DMS79 treated with DMSO at 0.1 percent for 48 hours (cell line): ENCODE data around the gene MAD2L2.
A peak's percentile ranks its signal among the peaks of the same experiment; 100 is the strongest.

Experiments
- DNase-seq: peaks from one replicate; lab custom pipeline; 2025; lab: John Stamatoyannopoulos, UW

Gene MAD2L2

DNA sequence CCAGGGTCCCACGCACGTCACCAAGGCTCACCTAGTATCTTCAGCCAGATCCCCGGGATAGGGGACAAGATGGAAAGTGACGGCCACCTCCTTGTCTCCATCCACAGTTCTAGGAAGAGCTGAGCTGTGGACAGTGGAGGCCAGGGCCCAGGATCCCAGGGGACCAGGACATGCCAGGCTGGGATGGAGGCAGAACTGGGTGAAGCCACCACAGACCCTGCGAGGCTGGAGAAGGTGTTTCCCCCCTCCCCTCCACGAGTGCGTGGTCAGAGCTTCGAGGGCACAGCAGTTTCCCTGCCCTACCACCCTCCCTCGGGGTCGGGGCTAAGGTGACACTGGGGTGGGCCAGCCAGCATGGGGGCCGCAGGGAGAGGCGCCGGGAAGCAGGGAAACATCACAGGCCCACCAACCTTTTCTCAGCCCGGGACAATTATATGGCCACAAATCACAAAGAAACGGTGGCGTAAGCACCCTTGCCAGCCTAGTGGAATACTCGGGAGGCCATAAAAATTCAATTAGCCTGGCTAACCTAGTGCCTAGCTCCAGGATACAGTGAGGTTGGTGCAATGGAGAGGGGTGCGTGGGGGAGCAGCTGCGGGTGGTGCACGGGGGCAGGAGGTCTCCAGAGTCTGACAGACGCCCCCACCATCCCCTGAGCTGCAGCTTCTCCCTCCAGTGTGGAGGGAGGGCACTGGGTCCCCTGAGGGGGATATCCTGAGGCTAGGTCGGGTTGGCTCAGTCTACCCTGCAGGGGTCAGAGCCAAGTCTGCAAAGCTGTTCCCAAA, 23.9 kb upstream of the MAD2L2 start:
- DNase-seq, result no peak

- no peak for DNase-seq
Measured at GRCh38 chr1:11704194-11704529, 23.2 kb upstream of the MAD2L2 start.

DNA sequence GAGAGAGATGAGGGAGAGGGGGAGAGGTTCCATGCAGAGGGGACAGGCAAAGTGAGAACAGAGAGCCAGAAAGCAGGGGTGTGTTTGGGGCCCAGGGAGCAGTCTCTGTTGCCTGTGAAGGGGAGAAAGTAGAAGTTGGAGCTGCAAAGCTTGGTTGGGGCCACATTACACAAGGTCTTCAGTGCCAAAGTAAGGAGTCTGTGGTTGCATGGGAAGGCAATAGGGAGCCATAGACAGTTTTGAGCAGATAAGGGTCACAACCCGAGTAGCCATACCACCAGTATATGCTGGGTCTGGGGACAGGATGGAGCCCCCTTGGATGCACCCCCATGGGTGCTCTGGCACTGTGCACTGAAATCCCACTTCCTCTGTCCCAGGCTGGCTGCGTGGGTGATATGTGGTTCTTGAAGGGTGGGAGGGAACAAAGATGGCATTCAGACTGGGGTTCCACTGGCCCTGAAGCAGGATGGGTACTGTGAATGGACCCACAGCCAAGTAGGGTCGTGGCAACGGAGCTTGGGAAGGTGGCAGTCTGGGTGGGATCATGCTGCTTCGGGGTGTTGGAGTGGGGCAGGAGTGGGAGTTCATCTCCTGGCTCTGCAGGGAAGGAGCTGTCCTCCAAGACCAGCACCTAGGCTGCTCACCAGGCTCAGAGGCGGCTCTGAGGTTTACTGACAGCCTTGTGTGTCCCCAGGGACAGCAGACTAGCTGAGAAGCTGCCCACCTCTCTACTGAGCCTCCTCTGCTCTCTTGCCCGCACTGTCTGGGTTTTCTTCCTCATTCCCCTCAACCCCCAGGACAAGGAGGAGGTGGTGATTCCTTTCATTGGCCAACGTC, 22.6 kb upstream of the MAD2L2 start:
- no peak for DNase-seq

GRCh38 chr1:11701981-11702803, 21.2 kb upstream of the MAD2L2 start:
- no peak for DNase-seq

GRCh38 chr1:11701551-11701961, 20.6 kb upstream of the MAD2L2 start:
- no peak for DNase-seq

DNA sequence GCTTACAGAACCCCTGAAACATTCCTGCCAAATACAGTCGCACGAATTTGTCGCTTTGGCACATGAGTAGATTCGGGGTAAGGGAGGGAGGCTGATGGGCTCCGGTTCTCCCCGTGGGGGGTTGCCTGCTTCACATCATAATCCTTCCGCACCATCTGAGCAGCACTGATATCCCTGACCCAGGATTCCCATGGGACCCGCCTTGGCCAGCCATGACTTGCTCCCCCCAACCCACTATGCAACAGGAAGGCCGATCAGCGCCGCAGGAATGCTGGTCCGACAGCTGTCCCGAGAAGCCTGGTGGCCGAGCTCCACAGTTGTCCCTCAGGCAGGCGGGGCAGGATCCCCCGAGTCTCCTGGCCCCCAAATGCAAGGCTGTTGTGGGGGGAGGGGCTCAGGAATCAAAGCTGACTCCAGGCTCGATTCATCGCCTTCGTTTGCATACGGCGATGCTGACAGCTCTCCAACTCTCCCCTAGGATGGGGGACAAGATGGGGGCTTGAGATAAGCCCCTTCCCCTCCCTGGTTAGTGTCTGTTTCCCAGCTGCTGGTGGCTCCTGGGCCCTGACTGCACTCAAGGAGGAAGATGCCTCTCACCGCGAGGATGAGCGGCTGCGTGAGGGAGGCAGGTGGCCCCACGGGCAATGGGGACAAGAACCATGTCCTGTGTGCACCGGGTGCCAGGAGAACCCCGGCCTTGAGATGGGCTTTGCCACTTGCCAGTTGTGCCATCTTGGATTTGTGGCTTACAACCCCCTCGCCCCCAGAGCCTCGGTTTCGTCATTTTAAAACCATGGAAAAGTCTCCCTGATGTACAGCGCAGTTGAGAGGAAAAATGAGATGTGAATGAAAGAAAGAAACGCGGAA, 19.9 kb upstream of the MAD2L2 start:
- DNase-seq, result no peak

DNA sequence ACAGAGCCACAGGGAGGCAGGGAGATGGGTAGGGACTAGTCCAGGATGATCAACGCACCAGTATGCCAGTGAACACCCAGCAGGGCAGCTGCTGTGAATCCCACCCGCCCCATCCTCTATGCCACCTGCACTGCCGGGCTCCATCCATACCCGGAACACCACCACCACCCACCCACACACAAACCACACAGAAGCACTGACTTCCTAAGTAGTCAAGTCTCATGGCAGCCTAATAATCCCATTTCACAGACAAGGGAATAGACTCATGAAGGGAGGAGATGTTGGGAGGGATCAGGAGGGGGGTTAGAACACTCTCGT, 16.9 kb upstream of the MAD2L2 start:
- no peak for DNase-seq

GRCh38 chr1:11697188-11697892, 16.4 kb upstream of the MAD2L2 start:
- DNase-seq, result no peak

- no peak for DNase-seq
Measured at GRCh38 chr1:11695861-11696260, 14.9 kb upstream of the MAD2L2 start.

- no peak for DNase-seq
Measured at GRCh38 chr1:11693917-11694316, 13.0 kb upstream of the MAD2L2 start.

DNA sequence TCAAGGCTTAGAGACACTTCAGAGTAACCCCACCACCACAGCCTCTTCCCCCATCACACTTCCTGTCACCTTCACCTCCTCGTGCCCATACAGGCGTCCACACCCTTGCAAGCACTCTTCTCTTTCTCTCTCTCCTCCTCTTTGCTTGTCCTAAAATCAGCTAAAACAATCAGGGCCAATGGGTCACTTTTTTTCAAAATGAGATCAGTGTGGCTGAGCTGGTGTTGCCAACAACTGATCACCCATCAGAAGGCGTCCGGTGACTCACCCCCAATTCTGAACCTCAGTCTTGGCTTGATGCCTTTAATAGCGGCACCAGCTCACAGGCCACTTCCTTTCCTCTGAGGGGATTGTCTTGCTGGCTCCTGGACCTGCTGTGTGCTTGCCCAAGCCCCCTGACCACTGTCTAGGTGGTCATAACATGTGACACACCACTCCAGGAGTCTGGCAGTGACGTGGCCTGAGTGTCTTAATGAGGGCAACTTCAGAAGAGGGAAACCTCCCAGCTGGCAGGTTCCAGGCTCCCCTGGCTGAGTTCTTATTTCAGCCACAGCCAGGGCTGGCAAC, 12.2 kb upstream of the MAD2L2 start:
- no peak for DNase-seq

DNA sequence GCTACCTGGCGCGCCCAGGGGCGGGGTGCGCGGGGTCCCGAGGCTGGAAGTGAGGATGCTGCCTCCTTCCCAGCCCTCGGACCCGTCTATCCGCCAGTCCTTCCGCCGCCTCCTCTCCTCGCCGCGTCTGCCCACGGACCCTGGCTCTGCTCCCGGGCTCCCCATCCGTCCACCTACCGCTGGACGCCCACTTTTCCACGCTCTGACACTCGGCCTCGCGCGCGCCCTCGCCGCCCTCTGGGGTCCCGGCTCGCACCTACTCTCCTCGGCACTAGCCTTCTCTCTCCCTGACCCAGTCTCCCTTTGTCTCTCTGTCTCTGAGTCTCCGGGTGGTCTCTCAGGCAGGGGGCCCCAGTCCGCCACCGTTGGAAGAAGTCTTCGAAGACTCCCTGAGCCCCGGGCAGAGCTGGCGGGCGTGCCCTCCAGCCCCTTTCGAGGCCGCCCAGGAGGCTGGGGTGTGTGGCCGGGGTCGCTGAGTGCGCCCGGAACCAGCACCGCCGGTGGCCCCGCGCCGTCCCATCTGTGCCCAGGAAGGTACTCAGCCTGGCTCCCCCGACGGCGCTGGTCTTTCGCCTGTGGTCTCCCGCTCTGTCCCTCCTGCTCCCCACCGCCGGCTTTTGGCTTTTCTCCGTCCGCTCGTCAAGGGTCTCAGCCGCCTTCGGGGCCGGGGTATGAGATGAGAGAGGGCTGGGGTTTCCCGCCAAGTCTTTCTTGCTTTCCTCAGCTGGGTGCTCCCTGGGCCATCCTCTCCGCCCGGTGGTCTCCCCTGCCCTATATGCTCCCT, 11.2 kb upstream of the MAD2L2 start:
- DNase-seq, result peak; percentile 23

- peak; percentile 63 for DNase-seq
Measured at GRCh38 chr1:11691302-11691914, 10.5 kb upstream of the MAD2L2 start, which contains the start of gene DRAXIN. Gene DRAXIN (plus strand): TSS chr1:11691710. CDS start chr1:11706259, 14,549 bp downstream.

DNA sequence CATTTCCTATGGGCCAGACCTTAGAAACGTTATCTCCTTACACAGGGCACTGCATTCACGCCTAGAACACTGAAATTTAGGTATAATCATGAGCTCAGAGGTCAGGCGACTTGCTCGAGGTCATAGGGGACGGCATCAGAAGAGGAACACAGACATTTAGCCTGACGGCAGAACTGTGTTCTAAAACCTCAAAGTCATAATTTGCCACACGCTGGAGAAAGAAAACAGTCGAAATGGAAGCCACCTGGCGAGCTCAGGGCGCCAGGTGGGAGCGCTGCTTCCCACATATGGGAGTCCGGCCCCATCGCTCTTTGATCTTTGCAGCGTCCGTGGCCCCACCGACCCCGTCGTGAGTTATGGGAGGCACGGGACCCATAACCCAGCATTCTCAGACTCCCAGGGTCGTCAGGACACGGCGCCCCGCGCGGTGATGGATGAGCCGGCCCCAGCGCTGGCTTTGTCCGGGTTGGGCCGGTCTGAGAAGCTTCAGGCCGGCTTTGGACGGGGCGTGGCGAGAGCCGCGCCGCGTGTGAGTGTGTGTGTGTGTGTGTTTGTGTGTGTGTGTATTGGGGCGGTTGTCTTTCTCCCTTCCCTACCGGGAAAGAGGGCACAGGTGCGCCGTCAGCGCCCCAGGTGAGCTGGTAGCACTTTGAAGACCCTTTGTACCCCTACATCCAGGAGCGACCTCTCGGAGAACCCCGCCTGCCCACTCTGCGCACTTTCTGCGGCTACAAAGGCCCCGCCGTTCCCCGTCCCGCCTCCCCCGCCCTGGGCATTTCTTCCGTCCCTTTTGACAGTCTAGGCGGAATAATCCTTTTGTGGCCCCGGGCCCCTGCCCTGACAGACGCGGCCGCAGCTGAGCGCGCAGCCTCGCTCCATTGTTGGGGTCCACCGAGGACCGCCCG, 9.7 kb upstream of the MAD2L2 start:
- peak; percentile 86 for DNase-seq

GRCh38 chr1:11688506-11688905, 7.6 kb upstream of the MAD2L2 start:
- DNase-seq, result no peak

DNA sequence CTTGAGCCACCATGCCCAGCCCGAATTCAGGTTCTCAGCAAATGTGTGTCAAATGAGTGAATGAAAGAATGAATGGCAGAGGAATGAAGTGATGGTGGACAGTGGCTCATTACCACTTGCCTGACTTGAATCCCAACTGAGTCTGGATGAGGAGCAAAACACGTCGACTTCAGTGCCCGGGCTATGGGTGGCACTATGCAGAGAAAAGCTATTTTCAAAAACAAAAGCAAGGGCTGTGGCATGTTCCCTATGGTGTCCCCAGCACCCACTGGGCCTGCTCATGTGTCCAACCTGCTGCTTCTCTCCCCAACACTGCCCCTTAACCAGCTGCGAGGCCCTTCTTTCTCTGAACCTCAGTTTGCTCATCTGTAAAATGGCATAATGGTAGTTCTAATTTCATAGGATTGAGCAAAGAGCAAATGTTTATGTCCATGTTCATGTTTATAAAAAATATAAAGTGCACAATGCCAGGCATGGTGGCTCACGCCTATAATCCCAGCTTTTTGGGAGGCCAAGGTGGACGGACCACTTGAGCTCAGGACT, 4.3 kb upstream of the MAD2L2 start:
- DNase-seq, result no peak

DNA sequence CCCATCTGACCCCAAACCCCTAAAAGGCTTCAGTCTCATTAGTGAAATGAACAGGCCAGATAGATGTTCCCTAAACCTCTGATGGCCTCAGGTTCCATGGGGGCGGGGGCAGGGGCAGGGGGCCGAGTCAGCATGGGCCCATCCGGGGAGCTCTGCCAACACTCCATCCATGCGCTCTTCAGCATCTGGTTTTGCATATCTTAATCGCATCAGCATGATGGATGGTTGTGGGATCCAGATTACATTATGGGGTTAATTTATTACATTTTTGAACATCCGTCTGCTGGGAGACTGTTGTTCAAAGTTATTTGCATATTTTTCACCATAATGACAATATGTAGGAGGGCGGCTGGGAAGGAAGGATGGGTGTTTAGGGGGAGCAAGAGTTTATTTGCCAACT, 3.1 kb upstream of the MAD2L2 start:
- DNase-seq, result no peak

DNA sequence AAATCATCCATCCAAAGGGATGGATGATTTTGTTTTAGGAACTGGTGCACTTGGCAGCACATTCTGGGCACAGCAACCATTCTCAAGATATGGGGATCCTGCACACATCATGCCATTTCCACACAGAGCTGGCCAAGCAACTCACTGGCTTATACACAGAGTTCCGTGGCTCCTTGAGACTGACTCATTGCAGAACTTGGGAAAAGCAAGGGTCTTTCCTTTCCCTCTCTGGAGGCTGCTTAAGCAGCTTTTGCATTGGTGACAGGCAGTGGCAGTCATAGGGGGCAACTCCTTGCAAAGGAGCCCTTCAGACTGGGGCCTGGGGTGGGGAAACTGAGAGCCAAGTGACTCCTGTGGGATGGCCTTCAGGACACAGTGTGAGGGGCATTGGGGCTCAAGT, 1.9 kb upstream of the MAD2L2 start:
- no peak for DNase-seq
